Stimulated activated naive CD8-positive, alpha-beta T cell treated with anti-CD3 and anti-CD28 coated beads, Interleukin-15, Interleukin-2, amounts not matched to agents 100 ng/mL and 50 ng/mL, for 24 hours (primary cell): ENCODE measurements around the gene ATP4B.

Experiments
- H3K27ac Mint-ChIP-seq: one replicate; pipeline ENCODE4 v1.8.0; 2021; ENCODE audit warnings: mild to moderate bottlenecking, mixed read lengths
- H3K27me3 Mint-ChIP-seq: one replicate; pipeline ENCODE4 v1.8.0; 2021; ENCODE audit warnings: mixed read lengths
- H3K36me3 Mint-ChIP-seq: one replicate; pipeline ENCODE4 v1.8.0; 2021; ENCODE audit warnings: low read depth, mixed read lengths
- H3K4me1 Mint-ChIP-seq: one replicate; pipeline ENCODE4 v1.8.0; 2021; ENCODE audit warnings: low read depth, mixed read lengths
- H3K4me3 Mint-ChIP-seq: one replicate; pipeline ENCODE4 v1.8.0; 2021; ENCODE audit warnings: mild to moderate bottlenecking, mixed read lengths
- H3K9me3 Mint-ChIP-seq: one replicate; pipeline ENCODE4 v1.8.0; 2021; ENCODE audit warnings: mixed read lengths

Gene ATP4B

DNA sequence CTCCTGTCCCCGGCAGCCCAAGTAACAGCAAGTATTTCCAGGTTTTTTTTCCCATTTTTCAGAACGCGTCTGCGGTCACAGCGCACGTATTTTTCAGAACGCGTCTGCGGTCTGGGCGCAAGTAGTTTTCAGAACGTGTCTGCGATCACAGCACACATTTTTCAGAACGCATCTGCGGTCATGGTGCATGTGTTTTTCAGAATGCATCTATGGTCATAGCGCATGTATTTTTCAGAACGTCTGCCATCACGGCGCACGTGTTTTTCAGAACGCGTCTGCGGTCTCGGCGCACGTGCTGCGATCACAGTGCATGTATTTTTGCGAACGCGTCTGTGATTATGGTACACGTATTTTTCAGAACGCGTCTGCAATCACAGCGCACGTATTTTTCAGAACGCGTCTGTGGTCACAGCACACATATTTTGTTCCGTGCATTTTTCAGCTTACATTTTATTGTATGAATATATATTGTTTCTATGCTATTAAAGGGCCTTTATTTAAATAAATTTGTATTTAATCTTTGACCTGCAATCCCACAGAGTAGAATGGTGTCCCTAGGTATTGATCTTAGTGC is 19.7 kb downstream of the ATP4B start:
- Mint-ChIP-seq H3K36me3 (peaks cover 79% of the 10 kb centered on the region), H3K4me1 (peaks cover 17% of the 10 kb centered on the region), H3K4me3 (no peak overlapping the region), H3K9me3 (no peaks in the 10 kb centered on the region), H3K27me3 (no peaks in the 10 kb centered on the region), H3K27ac (no peak overlapping the region)

DNA sequence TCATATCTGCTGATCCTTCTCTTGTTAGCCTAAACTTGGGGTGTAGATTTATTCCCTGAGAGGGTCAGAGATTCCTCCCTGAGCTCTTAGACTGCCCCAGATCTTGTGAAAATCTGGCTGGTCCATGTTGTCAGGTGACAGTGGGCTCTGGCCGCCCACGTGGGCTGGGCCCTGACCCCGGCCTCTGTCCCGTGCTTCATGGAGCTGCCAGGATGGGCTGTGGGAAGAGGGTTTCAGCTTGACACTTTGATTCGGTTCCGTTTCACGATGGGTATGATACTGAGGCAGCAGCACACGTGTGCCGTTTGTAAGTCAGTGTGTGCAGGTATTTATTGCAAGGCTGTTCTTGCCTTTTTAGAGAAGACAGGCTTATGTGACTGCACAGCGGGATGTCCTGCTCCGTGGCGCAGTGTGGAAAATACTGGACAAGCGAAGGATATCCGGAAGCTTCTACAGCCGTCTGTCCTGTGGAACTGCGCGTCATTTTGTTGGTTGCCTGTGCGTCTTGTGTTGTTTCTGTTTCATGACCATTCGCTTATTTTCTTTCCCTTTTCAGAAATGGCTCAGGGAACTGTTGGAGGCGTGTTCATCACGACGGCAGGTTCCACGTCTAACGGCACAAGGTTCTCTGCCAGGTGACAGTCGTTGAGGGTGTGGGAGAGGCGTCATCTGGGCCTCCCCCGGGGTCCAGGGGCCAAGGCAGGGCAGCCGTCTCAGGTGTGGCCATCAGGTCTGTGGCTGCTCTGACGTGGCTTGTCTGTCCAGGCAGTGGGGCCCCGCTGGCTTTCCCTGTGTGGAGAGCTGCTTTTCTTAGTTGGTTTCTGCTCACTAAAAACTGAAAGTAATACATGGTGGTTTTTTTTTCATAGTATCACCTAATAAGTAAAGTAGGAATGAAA is 20.5 kb downstream of the ATP4B start:
- Mint-ChIP-seq H3K27ac (no peak overlapping the region), H3K4me1 (peaks cover 23% of the 10 kb centered on the region), H3K4me3 (no peak overlapping the region), H3K9me3 (no peaks in the 10 kb centered on the region), H3K27me3 (no peaks in the 10 kb centered on the region), H3K36me3 (peaks cover 86% of the 10 kb centered on the region)

DNA sequence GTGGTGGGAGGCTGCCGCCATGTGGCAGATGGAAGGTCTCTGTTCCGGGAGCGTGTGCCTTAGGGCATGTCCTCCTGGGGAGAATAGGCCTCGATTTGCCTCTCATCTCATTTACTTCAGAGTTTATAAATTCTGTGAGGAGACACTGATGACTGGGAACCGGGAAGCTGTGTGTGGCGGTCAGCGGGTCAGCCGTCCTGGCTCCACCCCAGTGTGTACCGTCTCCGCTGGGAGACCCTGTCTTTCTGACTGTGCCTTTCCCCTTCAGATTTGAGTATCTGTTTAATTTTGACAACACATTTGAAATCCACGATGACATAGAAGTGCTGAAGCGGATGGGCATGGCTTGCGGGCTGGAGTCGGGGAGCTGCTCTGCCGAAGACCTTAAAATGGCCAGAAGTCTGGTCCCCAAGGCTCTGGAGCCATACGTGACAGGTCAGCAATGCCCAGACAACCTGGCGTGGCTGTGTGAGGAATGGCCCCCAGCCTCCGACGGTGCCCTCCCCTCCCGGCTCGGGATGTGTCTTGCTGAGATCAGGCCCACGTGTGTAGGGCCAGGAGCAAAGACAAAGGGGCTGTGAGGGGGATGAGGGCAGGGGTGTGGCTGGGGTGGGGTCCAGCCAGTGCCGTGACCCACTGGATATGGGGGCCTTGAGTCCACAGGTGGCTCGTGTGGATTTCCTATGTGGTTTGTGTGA is 21.6 kb downstream of the ATP4B start:
- Mint-ChIP-seq H3K27ac (no peak overlapping the region), H3K4me1 (peaks cover 26% of the 10 kb centered on the region), H3K27me3 (no peaks in the 10 kb centered on the region), H3K4me3 (no peak overlapping the region), H3K36me3 (peaks cover 82% of the 10 kb centered on the region), H3K9me3 (no peaks in the 10 kb centered on the region)

DNA sequence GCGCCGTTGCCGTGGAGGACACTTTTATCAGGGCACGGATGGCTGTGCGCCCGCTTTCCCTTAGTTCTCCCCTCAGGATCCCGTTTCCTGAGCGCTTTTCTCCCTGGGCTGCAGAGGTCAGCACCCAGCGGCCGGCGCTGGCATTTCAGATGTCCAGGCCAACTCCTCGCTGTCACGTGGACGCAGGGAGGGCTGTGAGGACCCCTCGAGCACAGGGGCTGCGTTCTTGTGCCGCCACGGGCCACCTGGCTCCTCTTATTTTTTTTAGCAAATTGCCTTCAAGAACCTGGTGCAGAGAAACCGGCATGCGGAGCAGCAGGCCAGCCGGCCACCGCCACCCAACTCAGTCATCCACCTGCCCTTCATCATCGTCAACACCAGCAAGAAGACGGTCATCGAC is 22.3 kb downstream of the ATP4B start:
- Mint-ChIP-seq H3K36me3 (peaks cover 84% of the 10 kb centered on the region), H3K27me3 (no peaks in the 10 kb centered on the region), H3K4me1 (peaks cover 26% of the 10 kb centered on the region), H3K9me3 (no peaks in the 10 kb centered on the region), H3K27ac (no peak overlapping the region), H3K4me3 (no peak overlapping the region)

DNA sequence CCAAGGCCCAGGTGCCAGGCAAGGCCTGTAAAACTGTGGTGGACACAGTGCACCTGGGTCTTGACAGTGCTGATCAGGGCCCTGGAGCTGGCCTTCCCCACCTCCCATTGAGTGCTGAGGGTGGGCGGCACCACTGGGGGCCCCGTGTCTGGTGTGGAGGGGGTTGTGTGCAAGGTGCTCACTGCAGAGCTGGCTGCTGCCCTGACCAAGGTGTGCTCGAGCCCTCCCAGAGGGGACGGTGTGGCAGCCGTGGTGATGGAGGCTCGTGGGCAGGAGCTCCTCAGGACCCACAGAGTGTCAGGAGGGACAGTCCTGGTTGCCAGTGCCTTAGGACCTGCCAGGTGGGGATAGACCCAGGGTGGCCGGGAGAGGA is 23.0 kb downstream of the ATP4B start:
- H3K36me3 Mint-ChIP-seq, result peaks cover 83% of the 10 kb centered on the region
- H3K4me1 Mint-ChIP-seq, result peaks cover 31% of the 10 kb centered on the region
- H3K27me3 Mint-ChIP-seq, result no peaks in the 10 kb centered on the region
- no peaks in the 10 kb centered on the region for H3K9me3 Mint-ChIP-seq
- H3K4me3 Mint-ChIP-seq, result no peak overlapping the region
- no peak overlapping the region for H3K27ac Mint-ChIP-seq

GRCh38 chr13:113634279-113635047 is 23.5 kb downstream of the ATP4B start:
- no peak overlapping the region for H3K4me3 Mint-ChIP-seq
- peaks cover 83% of the 10 kb centered on the region for H3K36me3 Mint-ChIP-seq
- H3K27me3 Mint-ChIP-seq, result no peaks in the 10 kb centered on the region
- H3K9me3 Mint-ChIP-seq, result no peaks in the 10 kb centered on the region
- peaks cover 31% of the 10 kb centered on the region for H3K4me1 Mint-ChIP-seq
- peak overlapping the region; percentile 73 for H3K27ac Mint-ChIP-seq

DNA sequence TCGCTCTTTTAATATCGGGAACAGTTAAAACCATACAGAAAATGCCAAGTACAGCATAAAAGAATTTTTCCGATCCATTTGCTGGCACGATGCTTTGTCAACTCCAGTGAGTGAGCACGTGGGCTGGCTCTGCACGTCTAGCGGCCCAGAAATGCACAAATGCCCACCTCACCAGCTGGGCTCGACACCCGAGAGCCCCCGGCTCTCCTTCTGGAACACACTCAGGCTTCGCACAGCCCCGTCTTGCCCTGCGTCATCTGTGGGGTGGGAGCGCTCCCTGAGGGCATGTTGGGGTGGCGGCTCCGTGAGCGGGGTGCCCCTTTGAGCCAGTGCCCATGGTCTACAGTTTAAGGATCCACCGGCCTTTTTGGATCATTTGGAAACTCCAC is 24.5 kb downstream of the ATP4B start:
- Mint-ChIP-seq H3K27ac (peak overlapping the region; percentile 26), H3K4me3 (no peak overlapping the region), H3K4me1 (peaks cover 31% of the 10 kb centered on the region), H3K36me3 (peaks cover 85% of the 10 kb centered on the region), H3K27me3 (no peaks in the 10 kb centered on the region), H3K9me3 (no peaks in the 10 kb centered on the region)

DNA sequence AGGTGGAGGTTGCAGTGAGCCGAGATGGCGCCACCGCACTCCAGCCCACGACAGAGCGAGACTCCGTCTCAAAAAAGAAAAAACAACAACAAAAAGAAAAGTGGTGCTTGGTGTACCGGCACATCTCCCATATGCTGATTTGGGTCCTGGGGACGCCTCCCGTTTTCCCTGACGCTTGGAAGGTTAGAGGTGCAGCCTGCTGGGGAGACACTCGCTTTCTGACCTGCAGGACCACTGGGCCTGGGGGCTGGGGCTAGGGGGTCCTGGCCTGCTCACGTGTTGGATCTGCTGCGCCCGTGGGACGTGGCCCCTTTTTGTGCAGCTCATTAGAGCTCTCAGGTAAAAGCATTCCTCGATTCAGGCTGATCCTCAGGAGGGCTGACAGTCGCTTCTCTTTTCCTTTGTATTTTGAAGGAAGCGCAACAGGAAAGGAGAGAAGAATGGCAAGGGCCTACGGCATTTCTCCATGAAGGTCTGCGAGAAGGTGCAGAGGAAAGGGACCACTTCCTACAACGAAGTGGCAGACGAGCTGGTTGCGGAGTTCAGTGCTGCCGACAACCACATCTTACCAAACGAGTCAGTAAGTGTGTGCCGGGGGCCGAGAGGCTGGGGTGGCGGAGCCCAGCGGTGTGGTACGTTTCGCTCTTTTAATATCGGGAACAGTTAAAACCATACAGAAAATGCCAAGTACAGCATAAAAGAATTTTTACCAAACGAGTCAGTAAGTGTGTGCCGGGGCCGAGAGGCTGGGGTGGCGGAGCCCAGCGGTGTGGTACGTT is 25.1 kb downstream of the ATP4B start:
- no peak overlapping the region for H3K4me3 Mint-ChIP-seq
- peaks cover 31% of the 10 kb centered on the region for H3K4me1 Mint-ChIP-seq
- no peaks in the 10 kb centered on the region for H3K27me3 Mint-ChIP-seq

DNA sequence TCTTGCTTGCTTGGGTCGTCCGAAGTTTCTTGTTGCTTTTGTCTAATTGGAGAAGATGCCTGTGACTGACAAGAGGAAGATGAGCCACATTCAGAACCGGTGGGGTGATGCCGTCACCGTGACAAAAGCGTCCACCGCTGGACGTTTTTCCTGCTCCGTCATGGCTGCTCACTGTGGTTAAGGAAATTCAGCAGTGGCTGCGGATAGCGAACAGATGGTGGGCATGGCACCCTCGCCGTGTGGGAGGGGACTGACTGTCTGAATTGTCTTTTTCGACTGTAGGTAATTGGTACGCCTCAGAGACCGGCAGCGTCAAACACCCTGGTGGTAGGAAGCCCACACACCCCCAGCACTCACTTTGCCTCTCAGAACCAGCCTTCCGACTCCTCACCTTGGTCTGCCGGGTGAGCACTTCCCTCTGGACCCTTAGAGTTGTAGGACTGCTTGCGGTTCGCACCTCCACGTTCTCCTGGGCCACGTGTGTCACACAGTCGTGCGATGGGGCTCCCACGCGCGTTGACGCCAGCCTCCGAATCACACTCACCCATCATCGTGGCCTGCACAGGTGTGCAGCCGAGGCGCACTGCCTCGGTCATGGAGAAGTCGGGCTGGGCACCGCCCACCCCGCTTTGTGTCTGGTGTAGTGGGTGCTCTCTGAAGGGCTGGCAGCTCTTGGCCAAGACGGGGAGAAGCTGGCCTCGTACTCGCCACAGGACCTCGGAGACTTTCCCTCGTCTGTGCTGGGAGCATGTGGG is 26.5 kb downstream of the ATP4B start:
- no peak overlapping the region for H3K27ac Mint-ChIP-seq
- no peaks in the 10 kb centered on the region for H3K27me3 Mint-ChIP-seq
- peaks cover 31% of the 10 kb centered on the region for H3K4me1 Mint-ChIP-seq
- H3K9me3 Mint-ChIP-seq, result no peaks in the 10 kb centered on the region
- H3K4me3 Mint-ChIP-seq, result no peak overlapping the region
- peaks cover 84% of the 10 kb centered on the region for H3K36me3 Mint-ChIP-seq

More for the DNA sequence above, 25.1 kb downstream of the ATP4B start:
- Mint-ChIP-seq H3K27ac (peak overlapping the region; percentile 26), H3K9me3 (no peaks in the 10 kb centered on the region), H3K36me3 (peaks cover 84% of the 10 kb centered on the region)

DNA sequence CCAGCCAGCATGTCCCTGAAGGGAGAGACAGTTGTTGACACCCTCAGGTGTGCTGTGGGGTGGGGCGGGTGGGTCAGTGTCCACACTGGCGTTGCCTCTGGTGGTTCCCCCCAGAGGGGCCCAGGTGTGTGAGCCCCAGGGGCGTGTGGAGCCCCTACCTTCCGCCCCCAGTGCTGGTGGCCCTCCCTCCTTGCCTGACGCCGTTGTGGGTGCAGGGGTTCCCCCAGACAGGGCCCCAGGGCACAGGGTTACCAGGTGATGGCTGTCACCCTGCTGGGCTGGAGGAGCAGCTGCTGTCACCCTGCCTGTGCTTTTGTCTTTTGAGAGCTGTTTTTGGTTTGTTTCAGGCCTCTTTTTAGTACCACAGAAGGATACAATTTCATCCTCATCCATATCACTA is 27.2 kb downstream of the ATP4B start:
- Mint-ChIP-seq H3K36me3 (peaks cover 83% of the 10 kb centered on the region), H3K27ac (no peak overlapping the region), H3K9me3 (no peaks in the 10 kb centered on the region), H3K4me1 (peaks cover 31% of the 10 kb centered on the region), H3K27me3 (no peaks in the 10 kb centered on the region), H3K4me3 (no peak overlapping the region)

DNA sequence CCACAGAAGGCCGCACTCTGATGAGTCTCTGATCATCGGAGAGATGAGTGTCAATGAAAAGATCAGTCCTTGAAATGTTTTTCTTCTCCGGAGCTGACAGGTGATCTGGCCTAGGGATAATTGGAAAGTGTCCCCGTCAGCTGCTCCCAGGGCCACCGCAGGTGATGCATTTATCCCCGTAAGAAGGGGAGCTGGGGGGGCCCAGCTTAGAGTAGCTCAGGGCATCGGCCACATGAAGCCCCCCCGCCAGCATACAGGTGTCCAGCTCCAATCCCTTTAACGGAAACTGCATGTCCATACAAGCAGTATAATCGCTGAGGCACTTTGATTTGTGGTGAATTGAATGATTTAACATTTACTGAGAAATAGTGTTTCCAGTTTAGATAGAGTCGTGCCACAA is 27.7 kb downstream of the ATP4B start:
- no peak overlapping the region for H3K4me3 Mint-ChIP-seq
- H3K9me3 Mint-ChIP-seq, result no peaks in the 10 kb centered on the region
- H3K36me3 Mint-ChIP-seq, result peaks cover 81% of the 10 kb centered on the region
- H3K27ac Mint-ChIP-seq, result no peak overlapping the region
- peaks cover 31% of the 10 kb centered on the region for H3K4me1 Mint-ChIP-seq
- no peaks in the 10 kb centered on the region for H3K27me3 Mint-ChIP-seq

- no peaks in the 10 kb centered on the region for H3K9me3 Mint-ChIP-seq
- H3K27me3 Mint-ChIP-seq, result no peaks in the 10 kb centered on the region
- peaks cover 30% of the 10 kb centered on the region for H3K4me1 Mint-ChIP-seq
- no peak overlapping the region for H3K27ac Mint-ChIP-seq
- H3K4me3 Mint-ChIP-seq, result no peak overlapping the region
- peaks cover 82% of the 10 kb centered on the region for H3K36me3 Mint-ChIP-seq
Measured at GRCh38 chr13:113629866-113630265, 28.1 kb downstream of the ATP4B start.

GRCh38 chr13:113628291-113629270 is 29.4 kb downstream of the ATP4B start:
- H3K9me3 Mint-ChIP-seq, result no peaks in the 10 kb centered on the region
- H3K36me3 Mint-ChIP-seq, result peaks cover 82% of the 10 kb centered on the region
- no peak overlapping the region for H3K4me3 Mint-ChIP-seq
- H3K4me1 Mint-ChIP-seq, result peaks cover 17% of the 10 kb centered on the region
- H3K27ac Mint-ChIP-seq, result no peak overlapping the region
- no peaks in the 10 kb centered on the region for H3K27me3 Mint-ChIP-seq
